ENCODE measurements around the gene PIEZO1. TPM values are rescaled to one million over a fixed set of nuclear protein-coding genes. Genes with fewer than 3 reads are reported as not detected.

Gene PIEZO1
- total and polyA plus RNA-seq, 9 of the 15 experiments (the other 6 are each of a cell fraction or from before 2014, with no cell fraction given) = 3.6 to 432 (median 131) TPM

DNA sequence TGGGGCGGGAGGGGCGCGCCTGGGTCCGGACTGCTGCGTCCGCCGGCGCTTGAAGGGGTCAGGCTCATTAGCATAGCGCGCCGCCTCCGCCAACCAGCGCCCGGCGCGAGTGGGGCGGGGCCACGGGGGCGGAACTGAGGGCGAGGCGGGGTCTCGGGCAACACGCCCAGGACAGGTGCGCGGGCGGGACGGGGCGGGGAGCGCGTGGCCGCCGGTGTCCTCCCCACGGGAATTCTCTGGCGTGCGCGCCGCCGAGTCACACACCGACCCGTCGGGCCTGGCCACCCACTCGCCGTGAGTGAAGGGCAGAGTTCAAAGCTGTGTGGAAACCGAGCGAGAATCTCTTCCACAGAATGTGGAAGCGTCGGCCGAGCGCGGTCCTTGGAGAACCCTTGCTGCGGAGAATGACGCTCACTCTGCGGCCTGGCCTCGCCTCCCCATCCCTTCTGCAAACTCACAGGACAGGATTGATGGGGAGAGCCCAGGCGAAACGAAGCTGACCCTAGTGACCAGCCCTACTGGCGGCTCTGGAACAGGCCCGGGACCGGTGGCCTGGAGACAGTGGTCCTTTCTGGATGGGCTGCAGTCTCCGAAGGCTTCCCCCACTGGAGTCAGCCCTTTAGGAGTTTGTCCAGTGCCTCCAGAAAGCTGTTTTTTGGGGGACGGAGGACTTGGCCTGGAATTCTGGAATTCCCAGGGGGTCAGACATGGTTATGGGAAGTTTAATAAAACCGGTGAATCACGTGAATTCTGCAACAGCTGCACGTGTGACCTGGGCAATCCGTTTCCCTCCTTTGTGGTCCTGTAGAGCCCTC is 98.4 kb downstream of the PIEZO1 start, which contains the start of gene SNAI3 (continued):
- TF ChIP-seq, protein P1, sequence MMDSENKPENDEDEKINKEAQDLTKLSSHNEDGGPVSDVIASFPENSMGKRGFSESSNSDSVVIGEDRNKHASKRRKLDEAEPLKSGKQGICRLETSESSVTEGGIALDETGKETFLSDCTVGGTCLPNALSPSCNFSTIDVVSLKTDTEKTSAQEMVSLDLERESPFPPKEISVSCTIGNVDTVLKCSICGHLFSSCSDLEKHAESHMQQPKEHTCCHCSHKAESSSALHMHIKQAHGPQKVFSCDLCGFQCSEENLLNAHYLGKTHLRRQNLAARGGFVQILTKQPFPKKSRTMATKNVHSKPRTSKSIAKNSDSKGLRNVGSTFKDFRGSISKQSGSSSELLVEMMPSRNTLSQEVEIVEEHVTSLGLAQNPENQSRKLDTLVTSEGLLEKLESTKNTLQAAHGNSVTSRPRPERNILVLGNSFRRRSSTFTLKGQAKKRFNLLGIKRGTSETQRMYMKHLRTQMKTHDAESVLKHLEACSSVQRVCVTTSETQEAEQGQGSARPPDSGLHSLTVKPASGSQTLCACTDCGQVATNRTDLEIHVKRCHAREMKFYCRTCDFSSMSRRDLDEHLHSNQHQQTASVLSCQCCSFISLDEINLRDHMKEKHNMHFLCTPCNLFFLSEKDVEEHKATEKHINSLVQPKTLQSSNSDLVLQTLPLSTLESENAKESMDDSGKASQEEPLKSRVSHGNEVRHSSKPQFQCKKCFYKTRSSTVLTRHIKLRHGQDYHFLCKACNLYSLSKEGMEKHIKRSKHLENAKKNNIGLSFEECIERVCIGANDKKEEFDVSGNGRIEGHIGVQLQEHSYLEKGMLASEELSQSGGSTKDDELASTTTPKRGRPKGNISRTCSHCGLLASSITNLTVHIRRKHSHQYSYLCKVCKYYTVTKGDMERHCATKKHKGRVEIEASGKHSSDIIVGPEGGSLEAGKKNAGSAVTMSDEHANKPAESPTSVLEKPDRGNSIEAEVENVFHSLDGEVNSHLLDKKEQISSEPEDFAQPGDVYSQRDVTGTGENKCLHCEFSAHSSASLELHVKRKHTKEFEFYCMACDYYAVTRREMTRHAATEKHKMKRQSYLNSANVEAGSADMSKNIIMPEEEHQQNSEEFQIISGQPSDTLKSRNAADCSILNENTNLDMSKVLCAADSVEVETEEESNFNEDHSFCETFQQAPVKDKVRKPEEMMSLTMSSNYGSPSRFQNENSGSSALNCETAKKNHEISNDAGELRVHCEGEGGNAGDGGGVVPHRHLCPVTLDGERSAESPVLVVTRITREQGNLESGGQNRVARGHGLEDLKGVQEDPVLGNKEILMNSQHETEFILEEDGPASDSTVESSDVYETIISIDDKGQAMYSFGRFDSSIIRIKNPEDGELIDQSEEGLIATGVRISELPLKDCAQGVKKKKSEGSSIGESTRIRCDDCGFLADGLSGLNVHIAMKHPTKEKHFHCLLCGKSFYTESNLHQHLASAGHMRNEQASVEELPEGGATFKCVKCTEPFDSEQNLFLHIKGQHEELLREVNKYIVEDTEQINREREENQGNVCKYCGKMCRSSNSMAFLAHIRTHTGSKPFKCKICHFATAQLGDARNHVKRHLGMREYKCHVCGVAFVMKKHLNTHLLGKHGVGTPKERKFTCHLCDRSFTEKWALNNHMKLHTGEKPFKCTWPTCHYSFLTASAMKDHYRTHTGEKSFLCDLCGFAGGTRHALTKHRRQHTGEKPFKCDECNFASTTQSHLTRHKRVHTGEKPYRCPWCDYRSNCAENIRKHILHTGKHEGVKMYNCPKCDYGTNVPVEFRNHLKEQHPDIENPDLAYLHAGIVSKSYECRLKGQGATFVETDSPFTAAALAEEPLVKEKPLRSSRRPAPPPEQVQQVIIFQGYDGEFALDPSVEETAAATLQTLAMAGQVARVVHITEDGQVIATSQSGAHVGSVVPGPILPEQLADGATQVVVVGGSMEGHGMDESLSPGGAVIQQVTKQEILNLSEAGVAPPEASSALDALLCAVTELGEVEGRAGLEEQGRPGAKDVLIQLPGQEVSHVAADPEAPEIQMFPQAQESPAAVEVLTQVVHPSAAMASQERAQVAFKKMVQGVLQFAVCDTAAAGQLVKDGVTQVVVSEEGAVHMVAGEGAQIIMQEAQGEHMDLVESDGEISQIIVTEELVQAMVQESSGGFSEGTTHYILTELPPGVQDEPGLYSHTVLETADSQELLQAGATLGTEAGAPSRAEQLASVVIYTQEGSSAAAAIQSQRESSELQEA (IDR thresholded peaks at IDR 0.05; ENCODE audit: low read depth) = no peak
- TF ChIP-seq SMAD2 (IDR thresholded peaks at IDR 0.05; ENCODE audit: low read depth, low read length) = no peak
- TF ChIP-seq SIN3B (IDR thresholded peaks at IDR 0.05; ENCODE audit: low read depth) = no peak
- TF ChIP-seq, protein P2, sequence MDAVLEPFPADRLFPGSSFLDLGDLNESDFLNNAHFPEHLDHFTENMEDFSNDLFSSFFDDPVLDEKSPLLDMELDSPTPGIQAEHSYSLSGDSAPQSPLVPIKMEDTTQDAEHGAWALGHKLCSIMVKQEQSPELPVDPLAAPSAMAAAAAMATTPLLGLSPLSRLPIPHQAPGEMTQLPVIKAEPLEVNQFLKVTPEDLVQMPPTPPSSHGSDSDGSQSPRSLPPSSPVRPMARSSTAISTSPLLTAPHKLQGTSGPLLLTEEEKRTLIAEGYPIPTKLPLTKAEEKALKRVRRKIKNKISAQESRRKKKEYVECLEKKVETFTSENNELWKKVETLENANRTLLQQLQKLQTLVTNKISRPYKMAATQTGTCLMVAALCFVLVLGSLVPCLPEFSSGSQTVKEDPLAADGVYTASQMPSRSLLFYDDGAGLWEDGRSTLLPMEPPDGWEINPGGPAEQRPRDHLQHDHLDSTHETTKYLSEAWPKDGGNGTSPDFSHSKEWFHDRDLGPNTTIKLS (IDR thresholded peaks at IDR 0.05; ENCODE audit: borderline replicate concordance, low read depth) = no peak
- TF ChIP-seq, protein P3, sequence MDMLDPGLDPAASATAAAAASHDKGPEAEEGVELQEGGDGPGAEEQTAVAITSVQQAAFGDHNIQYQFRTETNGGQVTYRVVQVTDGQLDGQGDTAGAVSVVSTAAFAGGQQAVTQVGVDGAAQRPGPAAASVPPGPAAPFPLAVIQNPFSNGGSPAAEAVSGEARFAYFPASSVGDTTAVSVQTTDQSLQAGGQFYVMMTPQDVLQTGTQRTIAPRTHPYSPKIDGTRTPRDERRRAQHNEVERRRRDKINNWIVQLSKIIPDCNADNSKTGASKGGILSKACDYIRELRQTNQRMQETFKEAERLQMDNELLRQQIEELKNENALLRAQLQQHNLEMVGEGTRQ (CRISPR knock-in tag; IDR thresholded peaks at IDR 0.05) = no peak
- TF ChIP-seq MTA3 (IDR thresholded peaks at IDR 0.05; ENCODE audit: borderline replicate concordance) = peak; percentile 63; the same call in 1 of the 2 replicates
